ENCODE data around the gene TMEM240.

- TF ChIP-seq POLR2A (IDR thresholded peaks at IDR 0.05): no peak
- no peak for TF ChIP-seq CTCF (IDR thresholded peaks at IDR 0.05)
Observed at GRCh38 chr1:1544544-1544943, 4.1 kb upstream of the TMEM240 start.
